EH (cell line): Measurements from ENCODE around the gene STOML2.

Source experiments
- DNase-seq: peaks from one replicate; pipeline ENCODE4 v3.0.0-alpha.2; 2015; ENCODE audit warnings: low read depth

Gene STOML2

GRCh38 chr9:35107297-35108290, 4.7 kb upstream of the STOML2 start:
- no peak for DNase-seq

GRCh38 chr9:35106343-35106730, 3.4 kb upstream of the STOML2 start:
- no peak for DNase-seq

GRCh38 chr9:35105571-35106342, 2.8 kb upstream of the STOML2 start:
- DNase-seq, result no peak

- no peak for DNase-seq
These were observed 2.2 kb upstream of the STOML2 start for GRCh38 chr9:35105126-35105525.

GRCh38 chr9:35104586-35104985, 1.7 kb upstream of the STOML2 start:
- no peak for DNase-seq

- DNase-seq, result no peak
These were observed 795 bp upstream of the STOML2 start for GRCh38 chr9:35103660-35104191.

GRCh38 chr9:35102465-35102768, 514 bp downstream of the STOML2 start:
- DNase-seq, result peak; percentile 27

GRCh38 chr9:35097573-35097972, 5.4 kb downstream of the STOML2 start:
- DNase-seq, result no peak

- DNase-seq, result peak; percentile 83
These were observed 6.7 kb downstream of the STOML2 start, which contains the start of gene PIGO for GRCh38 chr9:35096035-35096849. PIGO (minus strand) TSS chr9:35096591; CDS start chr9:35095565, 1,026 bp downstream.

- DNase-seq, result no peak
These were observed 11.4 kb downstream of the STOML2 start for GRCh38 chr9:35091536-35091935.

GRCh38 chr9:35089434-35089833, 13.5 kb downstream of the STOML2 start:
- DNase-seq, result no peak

- no peak for DNase-seq
These were observed 17.9 kb downstream of the STOML2 start for GRCh38 chr9:35085078-35085477.

- peak; percentile 93 for DNase-seq
These were observed 23.2 kb downstream of the STOML2 start, which contains the start of gene FANCG for GRCh38 chr9:35079426-35080341. FANCG (minus strand) TSS chr9:35079942; CDS start chr9:35079524, 418 bp downstream.

GRCh38 chr9:35079041-35079425, 23.9 kb downstream of the STOML2 start:
- no peak for DNase-seq

GRCh38 chr9:35078066-35078465, 24.9 kb downstream of the STOML2 start:
- no peak for DNase-seq

GRCh38 chr9:35076848-35077247, 26.1 kb downstream of the STOML2 start:
- no peak for DNase-seq

- DNase-seq, result no peak
These were observed 27.6 kb downstream of the STOML2 start for GRCh38 chr9:35075358-35075757.

GRCh38 chr9:35074791-35075190, 28.1 kb downstream of the STOML2 start:
- DNase-seq, result no peak

GRCh38 chr9:35074141-35074540, 28.8 kb downstream of the STOML2 start:
- DNase-seq, result no peak

GRCh38 chr9:35073279-35073612, 29.7 kb downstream of the STOML2 start:
- no peak for DNase-seq
